Mononuclear cell (primary cell): ENCODE measurements around the gene TET1. TPM values are rescaled to one million over a fixed set of nuclear protein-coding genes. Genes with fewer than 3 reads are reported as not detected.
"Not testable (repeated sequence)": the region's sequence is repeated elsewhere in the genome, so short reads cannot be mapped to it uniquely, and the experiment has no call there.

ENCODE experiments used
- H3K27me3 ChIP-seq: 2 replicates; pipeline ENCODE4 v1.6.0; 2011; ENCODE audit warnings: low read length, control low read depth; ENCODE audit not compliant: insufficient read depth
- H3K4me1 ChIP-seq: 2 replicates; pipeline ENCODE4 v1.5.1; 2011; ENCODE audit warnings: mild to moderate bottlenecking, low read length, control low read depth; ENCODE audit not compliant: insufficient read depth
- H3K4me3 ChIP-seq: 2 replicates; pipeline ENCODE4 v1.5.1; 2011; ENCODE audit warnings: mild to moderate bottlenecking, low read length, moderate library complexity
- H3K9me3 ChIP-seq: 2 replicates; pipeline ENCODE4 v1.5.1; 2011; ENCODE audit warnings: low read depth, mild to moderate bottlenecking, control low read depth, low read length
- total RNA-seq: library from RNA; depleted of rRNA; stranded (reverse); fragments of >200 nt; gene quantifications from one replicate; pipeline ENCODE4 v1.2.3, GENCODE V29; 2012

TET1 gene
- total RNA-seq, 1 donor = 1.5 TPM

DNA sequence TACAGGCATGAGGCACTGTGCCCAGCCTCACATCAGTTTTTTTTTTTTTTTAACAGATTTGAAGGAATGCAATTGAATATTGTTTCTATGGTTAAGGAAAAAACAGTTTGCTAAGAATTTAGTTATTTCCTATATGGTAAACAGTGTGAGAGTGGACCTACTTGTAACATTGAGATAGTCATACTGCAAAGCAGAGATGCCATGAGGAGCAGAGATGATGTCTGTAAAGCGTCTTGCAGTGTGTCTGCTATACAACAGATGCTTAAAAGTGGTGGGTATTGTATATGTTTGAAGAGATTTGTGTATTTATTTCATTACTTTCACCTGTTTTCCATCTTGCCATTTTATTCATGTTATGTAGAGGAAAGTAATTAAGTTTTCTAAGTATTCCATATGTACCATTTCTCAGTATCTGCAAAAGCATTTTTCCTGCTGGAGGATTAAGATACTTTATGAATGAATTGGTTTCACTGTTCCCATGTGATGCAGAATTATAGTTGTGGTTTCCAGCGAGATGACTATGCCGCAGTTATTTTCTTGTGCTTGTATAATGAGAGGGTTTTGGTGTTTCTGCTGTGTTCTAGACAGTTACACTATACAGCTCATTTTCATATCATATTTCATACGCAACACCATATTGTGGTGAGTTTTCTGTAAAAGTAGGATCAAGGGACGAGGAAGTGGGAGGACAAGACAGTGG, 26.6 kb downstream of the TET1 start:
- Histone ChIP-seq H3K27me3 (no peaks in the 10 kb centered on the region), H3K4me3 (no peak overlapping the region), H3K4me1 (no peaks in the 10 kb centered on the region), H3K9me3 (no peaks in the 10 kb centered on the region)

DNA sequence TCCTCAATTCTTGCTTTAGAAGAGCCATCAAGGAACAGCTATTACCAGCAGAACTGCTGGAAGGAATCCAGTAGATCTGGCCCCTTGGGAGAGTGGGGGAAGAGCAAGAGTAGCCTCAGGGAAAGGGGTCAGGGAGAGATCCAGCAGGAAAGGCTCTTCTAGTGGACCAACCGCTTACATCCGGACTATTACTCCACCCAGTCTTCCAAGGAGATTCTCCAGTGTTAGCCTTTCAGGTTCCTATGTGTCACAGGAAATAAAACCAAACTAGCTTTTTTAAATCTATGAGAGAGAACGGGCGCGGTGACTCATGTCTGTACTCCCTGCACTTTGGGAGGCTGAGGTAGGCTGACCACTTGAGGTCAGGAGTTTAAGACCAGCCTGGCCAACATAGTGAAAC, 34.3 kb downstream of the TET1 start:
- no peak overlapping the region for H3K4me3 ChIP-seq
- no peaks in the 10 kb centered on the region for H3K27me3 ChIP-seq
- no peaks in the 10 kb centered on the region for H3K9me3 ChIP-seq
- no peaks in the 10 kb centered on the region for H3K4me1 ChIP-seq

DNA sequence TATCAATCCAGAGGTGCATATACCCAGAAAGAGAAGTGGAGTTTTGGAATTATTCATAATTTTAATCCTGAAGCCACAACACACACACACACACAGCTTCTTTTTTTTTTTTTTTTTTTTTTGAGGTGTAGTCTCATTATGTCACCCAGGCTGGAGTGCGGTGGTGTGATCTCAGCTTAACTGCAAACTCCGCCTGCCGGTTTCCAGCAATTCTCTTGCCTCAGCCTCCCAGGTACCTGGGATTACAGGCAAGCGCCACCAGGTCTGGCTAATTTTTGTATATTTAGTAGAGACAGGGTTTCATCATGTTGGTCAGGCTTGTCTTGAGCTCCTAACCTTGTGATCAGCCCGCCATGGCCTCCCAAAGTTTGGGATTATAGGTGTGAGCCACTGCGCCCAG, 35.4 kb downstream of the TET1 start:
- H3K4me1 ChIP-seq = peaks cover 7% of the 10 kb centered on the region
- no peak overlapping the region for H3K4me3 ChIP-seq
- H3K27me3 ChIP-seq = no peaks in the 10 kb centered on the region
- no peaks in the 10 kb centered on the region for H3K9me3 ChIP-seq

DNA sequence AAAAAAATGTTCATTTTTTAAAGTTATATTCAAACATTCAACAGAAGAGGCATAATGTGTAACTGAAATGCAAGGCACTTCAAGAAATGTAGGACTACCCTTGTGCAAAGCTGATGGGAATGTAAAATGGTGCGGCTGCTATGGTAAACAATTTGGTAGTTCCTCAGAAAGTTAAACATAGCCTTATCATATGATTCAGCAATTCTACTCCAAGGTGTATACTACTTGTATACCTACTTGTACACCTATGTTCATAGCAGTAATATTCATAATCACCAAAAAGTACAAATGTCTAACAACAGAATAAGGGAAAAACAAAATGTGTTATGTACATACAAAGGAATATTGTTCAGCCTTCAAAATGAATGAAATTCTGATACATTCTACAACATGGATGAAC, 37.3 kb downstream of the TET1 start:
- H3K4me1 ChIP-seq = peaks cover 7% of the 10 kb centered on the region

DNA sequence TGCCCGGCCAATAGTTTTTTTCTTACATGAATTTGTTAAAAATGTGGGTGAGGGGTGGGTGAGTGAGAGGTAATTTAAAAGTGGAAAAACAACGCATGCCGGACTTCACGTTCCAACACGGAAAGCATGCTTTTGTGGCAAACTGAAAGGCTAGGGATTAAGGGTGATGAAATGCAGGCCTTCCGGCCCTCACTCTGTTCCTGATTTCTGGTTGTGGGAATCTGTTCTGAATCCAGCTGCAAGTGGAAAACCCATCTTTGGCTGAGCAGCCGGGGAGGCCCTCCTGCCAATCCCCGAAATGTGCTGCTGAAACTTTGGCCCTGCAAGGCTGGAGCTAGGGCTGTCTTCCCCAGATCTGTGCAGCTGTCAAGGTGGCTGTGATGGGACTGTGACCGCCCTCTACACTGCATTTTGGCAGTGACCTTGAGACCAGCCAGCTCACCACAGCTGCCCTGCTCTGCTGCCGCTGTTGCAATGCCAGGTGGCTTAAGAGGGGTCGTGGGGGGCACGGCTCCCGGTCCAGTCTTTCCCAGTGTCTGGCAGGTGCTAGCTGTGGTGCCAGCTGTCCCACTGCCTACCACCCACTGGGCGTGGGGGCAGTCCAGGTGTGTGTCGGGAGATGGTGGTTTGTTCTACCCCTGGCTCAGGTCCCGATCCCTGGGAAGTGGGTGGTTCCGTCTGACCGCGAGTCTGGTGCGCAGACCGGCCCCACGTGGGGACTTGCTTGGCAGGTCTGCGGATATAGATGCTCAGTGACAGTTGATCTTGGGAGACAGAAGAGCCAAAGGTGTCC, 39.0 kb downstream of the TET1 start:
- Histone ChIP-seq H3K9me3 (no peaks in the 10 kb centered on the region), H3K4me1 (peaks cover 7% of the 10 kb centered on the region), H3K4me3 (no peak overlapping the region), H3K27me3 (no peaks in the 10 kb centered on the region)

More for the DNA sequence above, 37.3 kb downstream of the TET1 start:
- Histone ChIP-seq H3K9me3 (no peaks in the 10 kb centered on the region), H3K4me3 (no peak overlapping the region), H3K27me3 (no peaks in the 10 kb centered on the region)

DNA sequence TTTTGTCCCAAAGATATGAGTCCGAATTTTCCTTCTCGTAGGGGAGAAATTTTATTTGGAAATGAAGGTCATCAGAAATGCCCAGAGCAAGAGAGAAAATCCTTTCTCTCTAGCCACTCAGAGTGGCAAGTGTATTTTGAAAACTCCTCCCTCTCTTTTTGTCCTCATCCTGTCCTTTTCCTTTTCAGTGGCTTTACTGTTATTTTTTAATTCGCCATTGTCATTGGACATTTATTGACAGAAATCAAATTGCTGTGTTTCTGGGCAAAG, 39.6 kb downstream of the TET1 start:
- Histone ChIP-seq H3K4me3 (peak overlapping the region; percentile 47), H3K9me3 (no peaks in the 10 kb centered on the region), H3K4me1 (peaks cover 7% of the 10 kb centered on the region), H3K27me3 (no peaks in the 10 kb centered on the region)

DNA sequence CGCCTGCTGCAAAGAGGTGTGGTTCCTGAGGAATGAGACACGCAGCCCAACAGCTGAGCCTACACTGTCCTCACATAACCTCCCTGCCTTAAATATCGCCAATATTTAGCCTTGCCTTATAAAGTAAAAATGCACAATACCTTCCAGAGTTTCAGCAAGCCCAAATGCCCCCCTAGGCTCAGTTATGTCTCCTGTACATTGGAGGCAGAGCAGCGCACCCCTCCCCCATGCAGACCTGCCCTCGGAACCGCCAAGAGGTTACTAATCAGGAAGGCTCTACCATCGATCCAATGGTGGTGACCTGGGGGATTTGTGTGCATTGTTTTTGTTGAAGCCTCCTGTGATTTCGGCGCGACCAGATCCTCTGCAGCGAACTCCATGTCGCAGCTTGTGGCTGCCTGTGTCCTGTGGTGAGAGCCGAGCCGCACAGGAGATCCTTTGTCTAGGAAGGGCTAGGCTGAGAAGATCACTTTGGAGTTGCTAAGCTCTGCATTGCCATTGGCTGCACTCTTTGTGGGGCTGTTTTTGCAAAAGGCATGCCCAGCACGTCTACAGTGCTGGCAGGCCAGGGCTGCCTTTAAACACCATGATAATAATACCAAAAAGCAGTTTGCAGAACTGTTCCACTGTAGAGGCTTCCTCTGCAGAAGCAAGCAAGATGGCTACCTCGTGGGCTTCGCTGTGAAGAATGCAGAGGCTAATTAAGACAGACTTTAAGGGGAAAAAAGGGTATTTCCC, 40.1 kb downstream of the TET1 start:
- Histone ChIP-seq H3K4me3 (peak overlapping the region; percentile 47), H3K9me3 (no peaks in the 10 kb centered on the region), H3K4me1 (peaks cover 7% of the 10 kb centered on the region), H3K27me3 (no peaks in the 10 kb centered on the region)

DNA sequence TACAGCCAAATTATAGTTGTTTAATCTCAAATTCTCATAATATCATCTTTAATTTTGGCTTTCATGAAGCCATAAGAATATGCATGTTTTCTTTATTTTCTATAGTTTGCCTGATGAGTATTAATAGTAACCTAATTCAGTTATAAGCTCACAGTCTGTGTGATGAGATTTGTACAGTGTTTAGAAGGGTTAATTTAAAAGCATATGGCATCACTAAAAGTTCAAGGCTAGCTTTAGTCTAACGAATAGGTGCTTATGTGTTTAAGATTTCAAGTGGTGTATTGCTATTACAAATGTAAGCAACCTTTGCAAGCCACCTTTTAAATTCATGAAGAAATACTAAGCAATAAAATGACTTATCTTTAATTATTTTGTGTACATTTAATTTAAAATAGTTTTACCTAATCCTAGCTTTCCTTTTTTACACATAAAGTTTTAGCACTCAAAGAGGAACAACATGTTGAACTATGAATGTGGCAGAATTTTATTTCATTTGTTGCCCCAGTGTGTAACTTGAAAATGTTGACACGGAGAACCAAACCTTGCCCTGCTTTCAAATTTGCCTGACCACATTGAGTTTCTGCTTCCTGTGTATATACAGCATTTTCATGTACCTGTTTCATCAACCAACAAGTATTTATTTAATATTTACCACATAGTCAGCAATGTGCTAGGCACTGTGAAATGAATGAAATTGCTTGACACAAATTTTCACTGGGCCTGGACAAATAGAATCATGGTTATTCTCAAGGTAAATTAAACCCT, 41.5 kb downstream of the TET1 start:
- Histone ChIP-seq H3K9me3 (no peaks in the 10 kb centered on the region), H3K4me1 (peaks cover 7% of the 10 kb centered on the region), H3K27me3 (no peaks in the 10 kb centered on the region), H3K4me3 (no peak overlapping the region)

DNA sequence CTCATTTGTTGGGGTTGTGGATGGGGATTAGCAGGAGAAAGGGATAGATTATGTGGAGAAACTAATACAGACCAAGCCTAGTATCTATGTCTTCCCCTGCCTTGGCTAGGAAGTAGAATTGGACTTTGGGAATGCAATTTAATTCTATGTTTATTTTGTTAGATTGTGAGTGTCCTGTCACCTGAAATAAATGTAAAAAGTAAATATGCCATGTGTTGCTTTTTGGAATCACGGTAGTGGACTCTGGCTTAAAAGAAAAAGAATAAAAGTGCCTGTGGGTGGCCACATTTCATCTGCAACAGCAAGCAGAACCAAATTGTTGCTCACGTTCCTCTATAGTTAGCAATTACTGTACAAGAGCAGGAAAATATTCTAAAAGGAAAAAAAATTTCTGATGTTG, 42.3 kb downstream of the TET1 start:
- Histone ChIP-seq H3K4me3 (no peak overlapping the region), H3K27me3 (no peaks in the 10 kb centered on the region), H3K4me1 (peaks cover 7% of the 10 kb centered on the region), H3K9me3 (no peaks in the 10 kb centered on the region)

DNA sequence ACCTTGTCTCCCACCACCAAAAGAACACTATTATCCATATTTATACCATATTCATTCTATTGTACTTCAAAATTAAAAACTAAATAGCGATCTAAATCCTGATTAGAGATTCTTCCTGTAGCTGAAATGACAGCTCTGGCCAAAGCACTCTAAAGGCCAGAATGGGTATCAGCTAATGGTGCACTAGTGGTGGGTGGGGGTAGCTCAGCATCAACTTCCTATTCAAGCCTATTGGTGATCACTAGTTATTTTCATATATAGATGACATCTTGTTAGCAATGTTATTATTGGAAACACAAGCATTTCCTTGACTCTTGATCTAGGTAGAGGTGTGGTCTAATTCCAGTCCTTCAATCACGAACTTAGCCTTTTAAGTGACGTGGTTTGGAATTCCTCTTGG, 43.6 kb downstream of the TET1 start:
- no peak overlapping the region for H3K4me3 ChIP-seq
- H3K4me1 ChIP-seq = peaks cover 7% of the 10 kb centered on the region
- no peaks in the 10 kb centered on the region for H3K27me3 ChIP-seq
- H3K9me3 ChIP-seq = no peaks in the 10 kb centered on the region

DNA sequence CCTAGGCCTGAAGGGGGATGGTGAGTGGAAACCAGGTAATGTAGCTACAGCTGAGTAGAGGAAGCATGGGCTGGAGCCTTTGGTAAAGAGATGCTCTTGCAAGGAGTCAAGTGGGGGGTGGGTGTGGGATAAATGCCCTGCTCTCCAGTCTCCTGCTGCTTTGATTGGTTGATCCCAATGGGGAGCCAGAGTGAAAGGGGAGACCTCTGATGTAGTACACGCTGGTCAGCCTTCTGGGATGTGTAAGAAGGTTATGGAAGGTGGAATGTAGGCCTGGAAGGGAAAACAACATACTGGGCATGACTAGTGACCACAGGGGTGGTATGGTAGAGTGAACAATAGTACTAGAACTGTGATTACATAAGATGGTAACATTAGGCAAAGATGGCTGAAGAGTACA, 44.3 kb downstream of the TET1 start:
- peaks cover 7% of the 10 kb centered on the region for H3K4me1 ChIP-seq
- H3K9me3 ChIP-seq = no peaks in the 10 kb centered on the region
- no peak overlapping the region for H3K4me3 ChIP-seq
- H3K27me3 ChIP-seq = no peaks in the 10 kb centered on the region

DNA sequence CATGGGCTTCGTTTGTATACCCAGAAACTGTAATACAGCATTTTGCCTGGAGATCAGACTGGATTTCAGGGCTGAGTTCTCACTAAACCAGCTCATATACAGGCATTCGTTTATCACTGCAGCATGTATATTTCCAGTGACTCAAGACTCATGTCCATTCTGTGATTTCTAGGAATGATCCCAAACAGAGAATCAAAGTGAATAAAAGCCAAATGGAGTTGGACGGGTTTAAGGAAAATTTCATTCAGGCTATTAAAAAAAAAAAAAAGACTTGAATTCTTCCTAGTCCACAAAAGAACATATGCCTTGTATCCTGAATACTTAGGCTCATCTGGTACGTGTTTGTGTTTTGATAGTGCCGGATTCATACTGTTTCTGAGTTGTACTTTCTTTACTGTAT, 46.8 kb downstream of the TET1 start:
- no peak overlapping the region for H3K4me3 ChIP-seq
- no peaks in the 10 kb centered on the region for H3K4me1 ChIP-seq
- no peaks in the 10 kb centered on the region for H3K9me3 ChIP-seq
- H3K27me3 ChIP-seq = no peaks in the 10 kb centered on the region

DNA sequence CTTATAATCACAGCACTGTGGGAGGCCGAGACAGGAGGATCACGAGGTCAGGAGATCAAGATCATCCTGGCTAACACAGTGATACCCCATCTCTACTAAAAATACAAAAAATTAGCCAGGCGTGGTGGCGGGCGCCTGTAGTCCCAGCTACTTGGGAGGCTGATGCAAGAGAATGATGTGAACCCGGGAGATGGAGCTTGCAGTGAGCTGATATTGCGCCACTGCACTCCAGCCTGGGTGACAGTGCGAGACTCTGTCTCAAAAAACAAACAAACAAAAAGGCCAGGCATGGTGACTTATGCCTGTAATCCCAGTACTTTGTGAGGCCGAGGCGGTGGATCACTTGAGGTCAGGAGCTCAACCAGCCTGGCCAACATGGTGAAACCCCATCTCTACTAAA, 49.9 kb downstream of the TET1 start:
- not testable (repeated sequence) for H3K4me1 ChIP-seq, H3K27me3 ChIP-seq, H3K9me3 ChIP-seq, H3K4me3 ChIP-seq

DNA sequence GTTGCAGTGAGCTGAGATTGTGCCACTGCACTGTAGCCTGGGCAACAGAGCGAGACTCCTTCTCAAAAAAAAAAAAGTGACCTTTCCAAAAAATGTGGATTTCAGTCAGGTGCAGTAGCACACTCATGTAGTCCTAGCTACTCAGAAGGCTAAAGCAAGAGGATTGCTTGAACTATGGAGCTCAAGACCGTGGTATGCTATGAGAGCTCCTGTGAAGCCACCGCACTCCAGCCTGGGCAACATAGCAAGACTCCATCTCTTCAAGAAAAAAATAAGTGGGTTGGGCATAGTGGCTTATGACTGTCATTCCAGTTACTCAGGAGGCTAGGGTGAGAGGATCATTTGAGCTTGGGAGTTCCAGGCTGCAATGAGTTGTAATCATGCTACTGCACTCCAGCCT, 51.1 kb downstream of the TET1 start:
- no peaks in the 10 kb centered on the region for H3K27me3 ChIP-seq
- no peaks in the 10 kb centered on the region for H3K9me3 ChIP-seq
- H3K4me3 ChIP-seq = no peak overlapping the region
- H3K4me1 ChIP-seq = no peaks in the 10 kb centered on the region

DNA sequence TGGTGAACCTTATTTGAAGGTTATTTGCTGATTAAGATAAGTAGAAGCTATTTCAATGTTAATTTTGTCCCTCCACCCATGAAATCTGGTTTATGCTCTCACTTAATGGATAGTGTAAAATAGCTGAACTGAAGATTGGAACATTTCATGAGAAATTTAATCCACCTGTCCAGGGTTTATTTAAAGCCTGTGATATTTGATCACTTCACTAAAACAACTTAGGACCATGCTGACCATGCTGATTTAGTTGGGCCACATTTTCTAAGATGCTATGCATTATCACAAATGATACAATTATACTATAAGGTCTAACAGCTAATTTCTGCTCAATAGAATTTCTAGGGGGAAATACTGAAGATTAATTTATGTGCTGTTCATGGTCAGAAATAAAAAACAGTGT, 53.8 kb downstream of the TET1 start:
- H3K27me3 ChIP-seq, H3K4me1 ChIP-seq, H3K9me3 ChIP-seq, H3K4me3 ChIP-seq: not testable (repeated sequence)
